K562 (cell line): Measurements from ENCODE around the gene TJAP1.

Experiments
- BMI1 ChIP-seq: fragments of 150-350 bp; IDR thresholded peaks from 2 replicates; pipeline ENCODE4 v1.6.1; 2014; ENCODE audit warnings: low read length
- CHD2 ChIP-seq: IDR thresholded peaks from 2 replicates; pipeline ENCODE4 v1.6.1; 2011; ENCODE audit warnings: low read depth, low read length
- DPF2 ChIP-seq: fragments of 450-650 bp; IDR thresholded peaks from 2 replicates; pipeline ENCODE4 v1.6.1; 2016
- FOXK2 ChIP-seq, 2 experiments: fragments of 450-650 bp; IDR thresholded peaks in 1 of 2; conservative IDR thresholded peaks in 1 of 2; 2 replicates each; pipeline ENCODE4 v1.6.1; 2016; ENCODE audit warnings: low read depth in 2 of 2, mild to moderate bottlenecking in 1 of 2
- FOXM1 ChIP-seq, 2 experiments: fragments of 450-650 bp in 1 of 2; sonication (generic) in 1 of 2; formaldehyde crosslinking in 1 of 2; IDR thresholded peaks; 2 replicates each; pipeline versions ENCODE4 v1.6.1 to v1.9.0; 2017 to 2022; ENCODE audit warnings: low read depth in 2 of 2, mild to moderate bottlenecking in 2 of 2, missing genetic modification reagents in 1 of 2, moderate library complexity in 1 of 2
- NCOR1 ChIP-seq: fragments of 450-650 bp; IDR thresholded peaks from 2 replicates; pipeline ENCODE4 v1.6.1; 2016; ENCODE audit warnings: mild to moderate bottlenecking, moderate library complexity
- NFE2L1 ChIP-seq: fragments of 450-650 bp; IDR thresholded peaks from 2 replicates; pipeline ENCODE4 v1.6.1; 2016; ENCODE audit warnings: missing genetic modification characterization, low read depth, mild to moderate bottlenecking, missing compliant biosample characterization, moderate library complexity, borderline replicate concordance
- POLR2A ChIP-seq: fragments of 450-650 bp; conservative IDR thresholded peaks from 2 replicates; pipeline ENCODE4 v1.6.1; 2016
- POLR2AphosphoS5 ChIP-seq: IDR thresholded peaks from 2 replicates; pipeline ENCODE4 v1.6.1; 2011; ENCODE audit warnings: mild to moderate bottlenecking, low read depth, low read length, moderate library complexity; ENCODE audit not compliant: control insufficient read depth, insufficient read depth
- TEAD2 ChIP-seq: fragments of 450-650 bp; IDR thresholded peaks from 2 replicates; pipeline ENCODE4 v1.6.1; 2016; ENCODE audit warnings: missing genetic modification characterization, control low read depth, missing compliant biosample characterization
- TF ChIP-seq, protein P1 (sequence below), 3 experiments: IDR thresholded peaks in 2 of 3; conservative IDR thresholded peaks in 1 of 3; 2 replicates each; pipeline ENCODE4 v1.5.1; 2011 to 2012; ENCODE audit warnings: low read length in 3 of 3, mild to moderate bottlenecking in 3 of 3, control low read depth in 2 of 3, improper control_type of control experiment in 1 of 3, inconsistent platforms in 1 of 3, low read depth in 1 of 3, mixed read lengths in 1 of 3, moderate library complexity in 1 of 3; ENCODE audit not compliant: insufficient read depth in 2 of 3

DNA sequence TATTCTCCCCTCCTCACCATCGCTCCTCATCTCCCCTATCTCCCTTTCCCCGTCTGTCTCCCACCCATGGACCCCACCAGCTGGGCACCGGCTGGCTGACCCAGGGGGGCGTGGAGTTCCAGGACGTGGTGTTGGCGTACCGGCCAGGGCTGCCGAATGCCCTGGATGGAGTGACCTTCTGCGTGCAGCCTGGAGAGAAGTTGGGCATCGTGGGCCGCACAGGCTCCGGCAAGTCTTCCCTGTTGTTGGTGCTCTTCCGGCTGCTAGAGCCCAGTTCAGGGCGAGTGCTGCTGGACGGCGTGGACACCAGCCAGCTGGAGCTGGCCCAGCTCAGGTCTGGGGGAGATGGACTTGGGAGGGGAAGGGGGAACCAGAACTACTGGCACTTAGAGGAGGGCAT, 29.8 kb upstream of the TJAP1 start:
- TF ChIP-seq, protein P1, sequence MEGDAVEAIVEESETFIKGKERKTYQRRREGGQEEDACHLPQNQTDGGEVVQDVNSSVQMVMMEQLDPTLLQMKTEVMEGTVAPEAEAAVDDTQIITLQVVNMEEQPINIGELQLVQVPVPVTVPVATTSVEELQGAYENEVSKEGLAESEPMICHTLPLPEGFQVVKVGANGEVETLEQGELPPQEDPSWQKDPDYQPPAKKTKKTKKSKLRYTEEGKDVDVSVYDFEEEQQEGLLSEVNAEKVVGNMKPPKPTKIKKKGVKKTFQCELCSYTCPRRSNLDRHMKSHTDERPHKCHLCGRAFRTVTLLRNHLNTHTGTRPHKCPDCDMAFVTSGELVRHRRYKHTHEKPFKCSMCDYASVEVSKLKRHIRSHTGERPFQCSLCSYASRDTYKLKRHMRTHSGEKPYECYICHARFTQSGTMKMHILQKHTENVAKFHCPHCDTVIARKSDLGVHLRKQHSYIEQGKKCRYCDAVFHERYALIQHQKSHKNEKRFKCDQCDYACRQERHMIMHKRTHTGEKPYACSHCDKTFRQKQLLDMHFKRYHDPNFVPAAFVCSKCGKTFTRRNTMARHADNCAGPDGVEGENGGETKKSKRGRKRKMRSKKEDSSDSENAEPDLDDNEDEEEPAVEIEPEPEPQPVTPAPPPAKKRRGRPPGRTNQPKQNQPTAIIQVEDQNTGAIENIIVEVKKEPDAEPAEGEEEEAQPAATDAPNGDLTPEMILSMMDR (IDR thresholded peaks at IDR 0.05 in 2 of 3, conservative IDR thresholded peaks at IDR 0.05 in 1 of 3; ENCODE audit: insufficient read depth in 2 of 3, low read depth in 1 of 3, low read length in 3 of 3): no peak
- TF ChIP-seq NCOR1: no peak
- TF ChIP-seq FOXM1 (IDR thresholded peaks at IDR 0.05; ENCODE audit: low read depth): no peak
- no peak for TF ChIP-seq FOXM1 (CRISPR knock-in tag; IDR thresholded peaks at IDR 0.05; ENCODE audit: low read depth)
- no peak for TF ChIP-seq BMI1
- TF ChIP-seq POLR2A: no peak
- TF ChIP-seq FOXK2 (conservative IDR thresholded peaks at IDR 0.05 in 1 of 2, IDR thresholded peaks at IDR 0.05 in 1 of 2; ENCODE audit: low read depth in 2 of 2): no peak
- TF ChIP-seq CHD2: no peak
- no peak for TF ChIP-seq NFE2L1 (tag)
- no peak for TF ChIP-seq POLR2AphosphoS5
- TF ChIP-seq TEAD2 (tag): no peak
- no peak for TF ChIP-seq DPF2
